DMS 273 (cell line): ENCODE results near the gene WDR53.
"Not testable (repeated sequence)": the region's sequence is repeated elsewhere in the genome, so short reads cannot be mapped to it uniquely, and the experiment has no call there.

Experiments
- DNase-seq: peaks from one replicate; lab custom pipeline; 2025; ENCODE audit not compliant: unreplicated experiment; lab: John Stamatoyannopoulos, UW

Gene WDR53

DNA sequence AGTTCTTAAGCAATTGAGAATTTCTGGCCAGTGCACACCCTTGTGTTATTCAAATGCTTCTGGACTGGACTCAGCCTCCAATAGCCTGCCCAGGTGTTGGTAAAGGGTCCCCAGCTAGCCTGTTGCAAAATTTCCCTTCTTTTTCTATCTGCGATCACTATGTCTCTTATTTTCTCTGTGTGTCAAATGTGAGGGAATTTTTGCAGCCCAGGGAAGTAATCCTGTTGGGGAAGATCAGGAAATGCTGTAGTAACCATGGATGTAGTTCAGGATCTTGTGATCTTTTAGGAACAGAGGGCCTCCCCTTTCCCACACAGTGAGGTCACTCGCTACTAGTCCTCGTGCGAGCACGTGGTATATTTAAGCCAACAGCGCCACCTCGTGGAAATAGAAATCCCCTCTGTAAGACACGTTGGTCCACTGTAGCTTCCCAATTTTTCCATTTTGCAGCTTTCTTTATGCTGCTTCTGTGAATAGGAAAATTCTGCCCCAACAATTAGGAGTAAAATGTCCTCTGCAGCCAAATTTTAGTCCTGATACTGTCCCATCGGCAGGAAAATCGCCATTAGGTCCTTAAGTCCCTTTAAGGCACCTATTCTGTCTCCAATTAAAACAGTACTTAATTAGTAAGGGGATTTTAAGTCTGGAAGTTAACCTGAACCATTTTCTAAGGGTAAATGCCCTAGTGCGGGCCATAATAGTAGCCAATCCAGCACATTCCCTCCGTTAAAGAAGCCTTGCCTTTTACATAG lies 49.2 kb downstream of the WDR53 start:
- DNase-seq, result peak; percentile 92

GRCh38 chr3:196517919-196518318 lies 50.4 kb downstream of the WDR53 start:
- peak; percentile 89 for DNase-seq

- DNase-seq, result no peak
Measured at GRCh38 chr3:196517162-196517800, 51.1 kb downstream of the WDR53 start.

DNA sequence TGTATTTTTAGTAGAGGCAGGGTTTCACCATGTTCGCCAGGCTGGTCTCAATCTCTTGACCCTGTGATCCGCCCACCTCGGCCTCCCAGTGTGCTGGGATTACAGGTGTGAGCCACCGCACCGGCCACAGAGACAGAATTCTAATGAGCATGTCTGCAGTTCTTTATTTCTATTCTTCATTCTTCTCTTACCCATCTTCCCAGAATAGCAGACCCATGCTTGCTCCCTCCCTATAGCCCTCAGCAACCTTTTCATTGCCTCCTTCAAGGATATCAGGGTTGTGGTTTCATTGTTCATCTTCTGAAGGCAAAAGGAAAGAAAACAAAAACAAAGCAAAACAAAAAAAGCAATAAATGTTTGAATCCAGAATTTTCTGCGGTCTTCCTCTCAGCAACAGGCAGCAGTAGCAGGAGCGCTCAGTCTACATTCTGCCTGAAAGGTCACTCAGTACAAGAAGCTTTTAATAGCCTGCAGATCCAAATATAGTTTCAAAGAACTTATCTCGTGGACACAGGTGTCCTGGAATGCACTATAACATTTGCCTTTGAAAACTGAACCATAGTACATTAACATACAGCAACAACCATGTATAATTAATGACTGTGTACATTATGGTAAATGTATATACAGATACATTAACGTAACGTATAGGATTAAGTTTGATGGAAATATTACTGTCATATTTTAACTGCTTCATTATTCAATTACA lies 53.3 kb downstream of the WDR53 start, which contains the start of gene SMCO1:
Gene SMCO1 (minus strand): TSS at position 434 of the 709 bp plus-strand sequence. CDS start 137 bp downstream, at position 297.
- no peak for DNase-seq

DNA sequence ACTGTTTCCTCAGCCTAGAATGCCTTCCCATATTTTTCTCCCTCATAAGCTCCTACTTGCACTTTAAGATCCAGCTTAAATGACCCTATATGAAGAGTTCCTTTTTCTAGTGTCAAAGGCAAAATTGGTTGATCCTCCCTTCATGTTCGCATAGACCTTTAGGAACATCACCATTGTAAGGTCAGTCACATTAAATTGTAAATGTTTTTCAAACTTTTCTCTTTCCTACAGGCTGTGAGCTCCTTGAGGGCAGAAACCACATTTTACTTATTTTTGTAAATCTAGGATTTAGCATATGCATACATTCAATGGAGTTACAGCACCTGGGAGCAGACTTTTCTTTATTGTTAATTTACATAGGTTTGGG lies 54.0 kb downstream of the WDR53 start:
- no peak for DNase-seq

DNA sequence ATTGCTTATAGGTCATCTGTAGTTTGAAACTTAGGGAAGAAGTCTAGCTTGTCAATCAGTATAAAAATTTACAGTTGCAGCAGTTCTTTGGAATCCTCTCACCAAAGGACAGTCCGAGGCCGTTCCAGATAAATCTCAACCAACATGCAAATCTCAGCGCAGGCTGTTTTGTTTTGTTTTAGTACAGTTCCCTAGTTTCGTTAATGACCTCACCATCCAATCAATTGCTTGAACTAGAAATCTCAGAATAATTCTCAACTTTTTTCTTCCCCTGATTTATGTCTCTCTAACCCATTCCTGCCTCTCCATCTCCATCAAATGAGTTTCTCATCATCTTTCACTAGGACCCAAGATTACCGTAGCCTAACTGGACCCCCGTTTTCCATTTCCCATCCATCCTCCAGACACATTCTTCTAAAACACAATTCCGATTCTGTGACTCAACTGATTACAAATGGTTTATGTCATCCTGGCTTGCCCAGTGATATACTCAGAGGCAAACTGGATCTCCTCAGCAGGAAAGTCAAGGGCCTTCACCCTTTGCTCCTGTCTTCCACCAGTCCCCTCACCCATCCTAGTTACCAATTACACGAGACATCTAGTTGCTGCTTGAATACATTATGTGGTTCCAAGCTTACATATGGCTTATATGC lies 54.5 kb downstream of the WDR53 start:
- no peak for DNase-seq

DNA sequence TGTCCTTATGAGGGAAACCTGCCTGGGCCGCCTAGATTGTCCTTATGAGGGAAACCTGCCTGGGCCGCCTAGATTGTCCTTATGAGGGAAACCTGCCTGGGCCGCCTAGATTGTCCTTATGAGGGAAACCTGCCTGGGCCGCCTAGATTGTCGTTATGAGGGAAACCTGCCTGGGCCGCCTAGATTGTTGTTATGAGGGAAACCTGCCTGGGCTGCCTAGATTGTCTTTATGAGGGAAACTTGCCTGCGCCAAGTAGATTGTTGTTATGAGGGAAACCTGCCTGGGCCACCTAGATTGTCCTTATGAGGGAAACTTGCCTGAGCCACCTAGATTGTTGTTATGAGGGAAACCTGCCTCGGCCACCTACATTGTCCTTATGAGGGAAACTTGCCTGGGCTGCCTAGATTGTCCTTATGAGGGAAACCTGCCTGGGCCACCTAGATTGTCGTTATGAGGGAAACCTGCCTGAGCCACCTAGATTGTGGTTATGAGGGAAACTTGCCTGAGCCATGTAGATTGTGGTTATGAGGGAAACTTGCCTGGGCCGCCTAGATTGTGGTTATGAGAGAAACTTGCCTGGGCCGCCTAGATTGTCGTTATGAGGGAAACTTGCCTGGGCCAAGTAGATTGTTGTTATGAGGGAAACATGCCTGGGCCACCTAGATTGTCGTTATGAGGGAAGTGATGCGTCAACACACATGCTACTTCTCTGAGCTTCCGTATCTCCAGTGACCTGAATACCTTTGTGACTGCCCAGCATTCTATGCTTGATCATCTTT lies 56.5 kb downstream of the WDR53 start:
- DNase-seq, result not testable (repeated sequence)

DNA sequence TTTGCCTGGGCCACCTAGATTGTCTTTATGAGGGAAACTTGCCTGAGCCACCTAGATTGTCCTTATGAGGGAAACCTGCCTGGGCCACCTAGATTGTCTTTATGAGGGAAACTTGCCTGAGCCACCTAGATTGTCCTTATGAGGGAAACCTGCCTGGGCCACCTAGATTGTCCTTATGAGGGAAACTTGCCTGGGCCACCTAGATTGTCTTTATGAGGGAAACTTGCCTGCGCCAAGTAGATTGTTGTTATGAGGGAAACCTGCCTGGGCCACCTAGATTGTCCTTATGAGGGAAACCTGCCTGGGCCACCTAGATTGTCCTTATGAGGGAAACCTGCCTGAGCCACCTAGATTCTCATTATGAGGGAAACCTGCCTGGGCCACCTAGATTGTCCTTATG lies 57.2 kb downstream of the WDR53 start:
- not testable (repeated sequence) for DNase-seq

- peak; percentile 29 for DNase-seq
Measured at GRCh38 chr3:196506687-196507086, 61.7 kb downstream of the WDR53 start.

GRCh38 chr3:196504556-196504955 lies 63.8 kb downstream of the WDR53 start:
- no peak for DNase-seq
